ENCODE data around the gene ALS2. TPM values are rescaled to one million over a fixed set of nuclear protein-coding genes. Genes with fewer than 3 reads are reported as not detected.

The ALS2 gene
- total RNA-seq, 1 donor from 2014 or later: 20.8 TPM

- no peak for ATAC-seq
- DNase-seq (ENCODE audit: low spot score): no peak
Measured at GRCh38 chr2:201761101-201761500, 19.6 kb downstream of the ALS2 start.

- no peak for DNase-seq (ENCODE audit: low spot score)
- ATAC-seq: no peak
Measured at GRCh38 chr2:201759567-201759966, 21.2 kb downstream of the ALS2 start.

- ATAC-seq (peak; percentile 58), DNase-seq (ENCODE audit: low spot score) (no peak)
Measured at GRCh38 chr2:201758873-201759272, 21.9 kb downstream of the ALS2 start.

- ATAC-seq: peak; percentile 89
- DNase-seq (ENCODE audit: low spot score): no peak
Measured at GRCh38 chr2:201758234-201758633, 22.5 kb downstream of the ALS2 start.

GRCh38 chr2:201754717-201755415 lies 25.9 kb downstream of the ALS2 start:
- DNase-seq (ENCODE audit: low spot score): no peak
- ATAC-seq: no peak

GRCh38 chr2:201751566-201751965 lies 29.2 kb downstream of the ALS2 start:
- DNase-seq (ENCODE audit: low spot score) (no peak), ATAC-seq (no peak)

- ATAC-seq: no peak
Measured at GRCh38 chr2:201746551-201746950, 34.2 kb downstream of the ALS2 start.

GRCh38 chr2:201735486-201735885 lies 45.2 kb downstream of the ALS2 start:
- ATAC-seq: no peak
- DNase-seq (ENCODE audit: low spot score): no peak

More at GRCh38 chr2:201746551-201746950, 34.2 kb downstream of the ALS2 start:
- no peak for DNase-seq (ENCODE audit: low spot score)

GRCh38 chr2:201734111-201734510 lies 46.6 kb downstream of the ALS2 start:
- ATAC-seq (no peak), DNase-seq (ENCODE audit: low spot score) (no peak)

- ATAC-seq: no peak
Measured at GRCh38 chr2:201733544-201733943, 47.2 kb downstream of the ALS2 start.

GRCh38 chr2:201730651-201731285 lies 50.0 kb downstream of the ALS2 start:
- no peak for DNase-seq (ENCODE audit: low spot score)
- ATAC-seq: no peak

More at GRCh38 chr2:201733544-201733943, 47.2 kb downstream of the ALS2 start:
- no peak for DNase-seq (ENCODE audit: low spot score)

- DNase-seq (ENCODE audit: low spot score) (peak; percentile 79), ATAC-seq (peak; percentile 99)
Measured at GRCh38 chr2:201715459-201715858, 65.3 kb downstream of the ALS2 start.

- ATAC-seq (no peak), DNase-seq (ENCODE audit: low spot score) (no peak)
Measured at GRCh38 chr2:201712726-201713125, 68.0 kb downstream of the ALS2 start.

GRCh38 chr2:201709747-201710146 lies 71.0 kb downstream of the ALS2 start:
- ATAC-seq: no peak
- DNase-seq (ENCODE audit: low spot score): no peak

GRCh38 chr2:201709049-201709448 lies 71.7 kb downstream of the ALS2 start:
- DNase-seq (ENCODE audit: low spot score): no peak
- ATAC-seq: no peak

- no peak for DNase-seq (ENCODE audit: low spot score)
- no peak for ATAC-seq
Measured at GRCh38 chr2:201707753-201708152, 73.0 kb downstream of the ALS2 start.

- no peak for DNase-seq (ENCODE audit: low spot score)
- no peak for ATAC-seq
Measured at GRCh38 chr2:201707142-201707541, 73.6 kb downstream of the ALS2 start.

- ATAC-seq: no peak
- DNase-seq (ENCODE audit: low spot score): no peak
Measured at GRCh38 chr2:201704536-201704935, 76.2 kb downstream of the ALS2 start.

GRCh38 chr2:201701646-201702045 lies 79.1 kb downstream of the ALS2 start:
- DNase-seq (ENCODE audit: low spot score) (no peak), ATAC-seq (no peak)

- ATAC-seq: no peak
- DNase-seq (ENCODE audit: low spot score): no peak
Measured at GRCh38 chr2:201699416-201699815, 81.3 kb downstream of the ALS2 start.

GRCh38 chr2:201698588-201699226 lies 82.0 kb downstream of the ALS2 start, which contains the start of gene MPP4:
MPP4 (minus strand) TSS chr2:201698644; CDS start chr2:201693954, 4,690 bp downstream.
- ATAC-seq: no peak
- DNase-seq (ENCODE audit: low spot score): no peak

GRCh38 chr2:201697899-201698298 lies 82.8 kb downstream of the ALS2 start:
- DNase-seq (ENCODE audit: low spot score): no peak
- no peak for ATAC-seq
